ENCODE data around the gene EML3. TPM values are rescaled to one million over a fixed set of nuclear protein-coding genes. Genes with fewer than 3 reads are reported as not detected.
A peak's percentile ranks its signal among the peaks of the same experiment; 100 is the strongest.

EML3 gene
- total RNA-seq, 3 donors from 2014 or later = 34.7 to 58.7 (median 35.7) TPM

DNA sequence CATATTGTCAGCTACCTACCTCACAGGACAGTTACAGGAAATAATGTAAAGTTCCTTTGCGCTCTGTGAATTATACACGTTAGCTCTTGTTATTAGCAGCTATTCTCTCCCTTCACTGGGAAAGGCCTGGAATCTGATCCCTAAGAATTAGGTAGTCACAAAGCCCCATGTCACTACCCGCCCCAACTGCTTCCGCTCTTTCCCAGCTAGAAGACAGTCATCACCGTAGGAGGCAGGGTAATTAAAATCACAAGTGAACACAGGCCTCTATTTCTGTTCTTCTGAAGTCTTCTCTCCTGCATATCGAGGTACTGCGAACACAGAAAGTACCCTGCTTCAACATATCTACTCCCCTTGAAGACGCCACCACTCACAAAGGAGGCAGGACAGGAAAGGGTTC is 53.4 kb downstream of the EML3 start:
- peaks cover 29 to 30% of the 10 kb centered on the region in 2 donors for H3K4me1 ChIP-seq
- TF ChIP-seq POLR2A (IDR thresholded peaks at IDR 0.05) = no peak
- no peak for TF ChIP-seq POLR2AphosphoS5 (IDR thresholded peaks at IDR 0.05)
- TF ChIP-seq, protein P1, sequence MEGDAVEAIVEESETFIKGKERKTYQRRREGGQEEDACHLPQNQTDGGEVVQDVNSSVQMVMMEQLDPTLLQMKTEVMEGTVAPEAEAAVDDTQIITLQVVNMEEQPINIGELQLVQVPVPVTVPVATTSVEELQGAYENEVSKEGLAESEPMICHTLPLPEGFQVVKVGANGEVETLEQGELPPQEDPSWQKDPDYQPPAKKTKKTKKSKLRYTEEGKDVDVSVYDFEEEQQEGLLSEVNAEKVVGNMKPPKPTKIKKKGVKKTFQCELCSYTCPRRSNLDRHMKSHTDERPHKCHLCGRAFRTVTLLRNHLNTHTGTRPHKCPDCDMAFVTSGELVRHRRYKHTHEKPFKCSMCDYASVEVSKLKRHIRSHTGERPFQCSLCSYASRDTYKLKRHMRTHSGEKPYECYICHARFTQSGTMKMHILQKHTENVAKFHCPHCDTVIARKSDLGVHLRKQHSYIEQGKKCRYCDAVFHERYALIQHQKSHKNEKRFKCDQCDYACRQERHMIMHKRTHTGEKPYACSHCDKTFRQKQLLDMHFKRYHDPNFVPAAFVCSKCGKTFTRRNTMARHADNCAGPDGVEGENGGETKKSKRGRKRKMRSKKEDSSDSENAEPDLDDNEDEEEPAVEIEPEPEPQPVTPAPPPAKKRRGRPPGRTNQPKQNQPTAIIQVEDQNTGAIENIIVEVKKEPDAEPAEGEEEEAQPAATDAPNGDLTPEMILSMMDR (IDR thresholded peaks at IDR 0.05) = no peak

DNA sequence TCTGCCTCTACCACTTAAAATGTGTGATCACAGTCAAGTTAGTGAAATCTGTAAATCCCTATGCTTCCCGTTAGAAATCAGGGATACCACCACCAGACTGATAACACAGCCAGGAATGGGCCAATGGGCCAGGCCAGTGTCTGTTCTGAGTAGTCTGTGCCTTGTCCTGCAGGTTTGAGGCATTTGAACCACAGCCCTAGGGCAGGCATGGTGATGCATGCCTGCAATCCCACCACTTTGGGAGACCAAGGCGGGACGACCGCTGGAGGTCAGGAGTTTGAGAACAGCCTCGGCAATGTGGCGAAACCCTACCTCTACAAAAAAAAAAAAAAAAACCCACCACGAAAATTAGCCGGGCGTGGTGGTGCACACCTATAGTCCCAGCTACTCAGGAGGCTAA is 53.9 kb downstream of the EML3 start:
- Histone ChIP-seq H3K9me3 (no peaks in the 10 kb centered on the region), H3K4me1 (peaks cover 35% of the 10 kb centered on the region in 2 donors), H3K4me3 (no peak overlapping the region), H3K27ac (peak overlapping the region in 1 of 2 donors; percentile 96), H3K36me3 (no peaks in the 10 kb centered on the region), H3K27me3 (no peaks in the 10 kb centered on the region)
- no peak for DNase-seq (ENCODE audit: low spot score in 2 of 2)
- intact Hi-C loops (cut with DNase I; ENCODE audit: low total_unique reads) = no loop called here
- TF ChIP-seq POLR2A (IDR thresholded peaks at IDR 0.05) (no peak), POLR2AphosphoS5 (IDR thresholded peaks at IDR 0.05) (no peak)
- TF ChIP-seq, protein P1 (IDR thresholded peaks at IDR 0.05) = no peak

More for the DNA sequence above, 53.4 kb downstream of the EML3 start:
- Histone ChIP-seq H3K36me3 (no peaks in the 10 kb centered on the region), H3K4me3 (no peak overlapping the region), H3K9me3 (no peaks in the 10 kb centered on the region), H3K27ac (peak overlapping the region; percentile 93 to 96), H3K27me3 (no peaks in the 10 kb centered on the region)
- DNase-seq (ENCODE audit: low spot score in 2 of 2) = no peak
- intact Hi-C loops (cut with DNase I; ENCODE audit: low total_unique reads) = no loop called here

DNA sequence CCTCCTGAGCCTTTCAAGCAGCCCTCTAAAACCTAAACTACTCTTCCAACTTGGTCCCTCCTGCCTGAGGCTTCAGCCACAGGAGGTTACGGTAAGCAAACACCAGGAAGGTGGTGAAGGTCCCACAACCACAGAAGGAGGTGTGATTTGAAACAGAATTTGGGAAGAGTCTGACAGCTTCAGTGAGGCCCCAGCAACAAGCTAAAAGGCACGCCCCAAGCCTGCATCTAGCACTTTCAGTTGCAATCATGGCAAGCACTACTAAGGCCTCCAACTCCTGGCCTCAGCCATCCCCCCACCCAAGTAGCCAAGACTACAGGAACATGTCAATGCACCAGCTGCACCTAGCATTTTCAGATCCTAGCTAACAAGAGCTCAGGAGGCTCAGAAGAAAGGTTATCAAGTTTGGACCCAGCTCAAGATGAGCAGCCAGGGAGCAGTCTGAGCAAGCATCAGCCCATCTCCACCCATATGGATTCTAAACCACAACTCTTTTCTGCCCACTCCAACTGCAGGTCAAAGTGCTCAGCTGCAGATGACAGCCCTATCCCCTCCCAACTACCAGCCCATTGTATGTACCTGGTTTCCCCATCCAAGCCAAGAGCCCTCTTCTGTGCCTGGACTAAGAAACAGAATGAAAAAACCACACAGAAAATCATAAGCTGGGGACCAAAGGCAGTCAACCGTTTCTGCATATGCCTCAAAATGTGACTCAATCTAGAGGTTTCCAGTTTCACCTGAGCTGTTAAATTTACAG is 55.5 kb downstream of the EML3 start:
- no peaks in the 10 kb centered on the region for H3K27me3 ChIP-seq
- H3K36me3 ChIP-seq = no peaks in the 10 kb centered on the region
- intact Hi-C loops (cut with DNase I; ENCODE audit: low total_unique reads) = no loop called here
- TF ChIP-seq, protein P1 (IDR thresholded peaks at IDR 0.05) = no peak
- no peak for TF ChIP-seq POLR2A (IDR thresholded peaks at IDR 0.05)
- no peak for TF ChIP-seq POLR2AphosphoS5 (IDR thresholded peaks at IDR 0.05)
- no peaks in the 10 kb centered on the region for H3K9me3 ChIP-seq
- H3K27ac ChIP-seq = peak overlapping the region; percentile 96 to 98
- peaks cover 43% of the 10 kb centered on the region in 2 donors for H3K4me1 ChIP-seq
- H3K4me3 ChIP-seq = peak overlapping the region; percentile 10 to 55 (median 23)
- DNase-seq (ENCODE audit: low spot score in 2 of 2) = no peak

DNA sequence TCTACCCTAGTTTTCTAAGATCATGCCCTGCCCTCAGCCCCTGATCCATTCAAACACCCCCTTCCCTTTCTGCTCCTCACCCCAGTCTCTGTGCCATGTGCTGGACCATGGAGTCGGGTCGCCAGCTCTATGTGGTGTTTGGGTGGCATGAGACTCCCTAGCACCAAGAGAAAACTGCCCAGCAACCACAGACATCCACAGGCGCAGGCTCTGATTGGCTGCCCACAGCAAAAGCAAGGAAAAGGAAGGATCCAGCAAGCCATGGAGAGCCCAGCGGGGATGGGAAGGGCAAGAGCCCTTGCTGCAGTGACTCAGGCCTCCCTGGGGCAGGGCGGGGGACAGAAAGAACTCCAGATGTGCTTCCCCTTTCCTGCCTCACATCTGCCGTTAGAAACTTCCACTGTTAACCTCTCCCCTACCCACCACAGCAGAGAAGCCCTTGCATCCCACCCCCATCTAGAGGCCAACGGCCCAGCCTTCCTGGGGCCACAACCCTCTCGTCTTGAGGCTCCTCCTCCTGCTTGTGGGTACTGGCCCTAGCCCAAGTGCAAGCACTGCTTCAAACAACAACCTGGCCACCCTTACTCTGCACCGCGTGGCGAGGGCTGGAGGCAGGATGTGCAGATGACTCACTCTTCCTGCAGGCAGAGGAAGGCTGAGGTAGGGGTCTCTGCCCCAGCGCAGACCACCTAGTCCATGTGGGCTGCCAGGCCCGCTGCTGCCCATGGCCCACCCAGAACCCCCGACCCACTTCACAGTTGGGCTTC is 56.3 kb downstream of the EML3 start:
- TF ChIP-seq, protein P1 (IDR thresholded peaks at IDR 0.05) = peak in 1 of 3 donors; percentile 12
- TF ChIP-seq POLR2A (IDR thresholded peaks at IDR 0.05) (no peak), POLR2AphosphoS5 (IDR thresholded peaks at IDR 0.05) (peak; percentile 50 to 65 (median 60))
- Histone ChIP-seq H3K9me3 (no peaks in the 10 kb centered on the region), H3K27ac (peak overlapping the region; percentile 96 to 98), H3K27me3 (no peaks in the 10 kb centered on the region), H3K36me3 (no peaks in the 10 kb centered on the region), H3K4me1 (peaks cover 43 to 51% of the 10 kb centered on the region in 2 donors), H3K4me3 (peak overlapping the region; percentile 10 to 55 (median 23))
- DNase-seq (ENCODE audit: low spot score in 2 of 2) = peak; percentile 91 to 93
- intact Hi-C loops (cut with DNase I; ENCODE audit: low total_unique reads) = no loop called here
